HG03060 (cell line): ENCODE measurements around the gene PHACTR3.

ENCODE experiments used
- ATAC-seq: cut with Tn5 transposase; IDR thresholded peaks from one replicate; pipeline ENCODE4 v1.9.1; 2021; ENCODE audit warnings: low read depth, moderate number of reproducible peaks; ENCODE audit not compliant: unreplicated experiment

The PHACTR3 gene

DNA sequence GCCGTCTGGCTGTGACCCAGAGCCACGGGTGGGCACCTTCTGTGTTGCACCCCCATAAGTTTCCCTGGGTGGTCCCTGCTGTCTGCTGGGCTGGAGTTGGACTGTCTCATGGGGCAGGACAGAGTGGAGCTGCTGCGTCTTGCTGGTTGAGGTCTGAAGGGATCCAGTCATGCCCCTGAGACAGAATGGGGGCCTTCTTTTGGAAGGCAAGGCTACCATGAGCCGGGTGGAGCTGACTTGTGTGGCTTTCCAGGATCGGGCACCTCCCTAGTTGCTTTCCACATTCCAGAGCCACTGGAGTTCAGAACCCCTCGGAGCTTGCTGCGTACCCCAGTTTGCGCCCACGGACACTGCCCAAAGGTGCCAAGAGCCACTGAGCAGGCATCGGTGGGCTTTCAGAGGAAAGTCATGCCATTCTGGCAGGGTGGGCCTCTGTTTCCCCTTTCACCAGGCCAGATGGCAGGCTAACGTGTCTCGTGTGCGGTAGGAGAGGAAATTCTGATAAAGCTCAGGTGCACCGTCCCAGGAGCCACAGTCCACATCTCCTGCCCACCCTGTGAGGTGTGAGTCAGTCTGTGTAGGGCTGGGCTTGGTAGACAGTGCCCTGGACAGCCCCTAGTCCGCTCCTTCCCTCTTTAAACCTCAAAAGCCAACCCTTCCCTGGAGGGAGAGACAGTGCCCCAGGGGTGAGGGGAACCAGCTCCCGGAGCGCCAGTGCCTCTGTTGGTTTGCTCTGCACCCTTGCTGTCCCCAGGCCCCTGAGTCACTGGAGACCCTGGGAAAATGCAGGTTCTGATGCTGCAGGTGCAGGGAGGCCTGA lies 203.8 kb downstream of the PHACTR3 start:
- ATAC-seq: no peak

DNA sequence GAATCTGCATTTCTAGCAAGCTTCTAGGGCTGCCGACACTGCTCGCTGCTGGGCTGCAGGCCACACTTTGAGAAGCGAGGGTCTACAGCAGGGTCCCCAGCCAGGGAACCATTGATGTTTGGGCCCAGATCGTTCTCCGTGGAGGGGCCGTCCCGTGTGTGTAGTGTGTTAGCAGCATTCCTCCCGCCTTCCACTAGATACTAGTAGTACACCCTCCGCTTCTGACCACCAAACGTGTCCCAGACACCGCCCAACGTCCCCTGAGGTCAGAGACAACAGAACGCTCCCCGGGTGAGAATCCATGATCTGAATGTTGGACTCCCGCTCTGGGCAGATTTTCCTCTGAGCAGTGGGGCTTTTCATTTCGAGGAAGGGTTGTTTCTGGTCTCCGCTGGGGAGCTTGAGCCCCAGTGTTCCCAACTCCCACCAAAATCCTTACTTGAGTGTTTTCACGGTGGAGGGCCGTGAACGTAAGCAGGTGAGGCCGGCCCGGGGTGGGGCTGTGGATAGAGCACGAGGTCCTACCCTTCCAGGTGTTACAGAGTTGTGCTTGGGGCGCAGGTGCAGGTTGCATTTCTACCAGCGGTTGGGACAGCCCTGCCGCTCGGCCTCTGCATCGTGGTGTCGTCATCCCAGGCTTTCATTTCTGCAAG lies 204.5 kb downstream of the PHACTR3 start:
- ATAC-seq: no peak

DNA sequence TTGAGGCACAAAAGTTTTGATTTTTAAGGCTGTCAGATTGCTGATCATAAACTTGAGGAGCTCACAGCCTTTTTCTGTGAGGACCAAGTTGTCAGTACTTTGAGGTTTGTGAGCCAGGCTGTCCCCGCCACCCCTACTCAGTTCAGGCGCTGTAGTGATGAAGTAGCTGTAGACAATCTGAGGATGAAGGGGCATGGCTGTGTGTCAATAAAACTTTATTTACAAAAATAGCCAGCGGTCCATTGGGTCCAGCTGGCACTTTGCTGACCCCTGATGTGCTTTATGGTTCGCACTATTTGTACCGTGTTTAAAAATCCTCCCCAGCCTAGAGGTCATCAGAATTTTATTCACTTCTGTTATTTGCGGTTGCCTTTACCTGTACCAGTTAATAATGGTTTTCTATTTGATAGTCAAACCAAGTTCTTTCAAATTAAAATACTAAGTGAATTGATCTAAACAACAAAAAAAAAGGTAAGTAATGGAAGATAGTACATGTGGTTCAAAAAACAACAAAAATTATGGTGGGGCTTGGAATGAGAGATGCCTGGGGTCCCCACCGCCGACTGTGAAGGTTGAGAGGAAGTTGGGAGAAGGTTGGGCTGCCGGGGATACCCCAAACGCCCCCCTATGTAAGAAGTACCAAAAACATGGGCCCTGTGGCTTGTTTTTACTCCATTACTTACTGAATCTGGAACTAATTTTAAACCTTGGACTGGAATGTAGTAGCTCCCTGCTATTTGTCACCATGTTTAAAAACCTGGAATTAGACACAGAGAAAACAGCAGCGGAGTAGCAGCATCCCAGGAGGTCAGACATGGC lies 205.5 kb downstream of the PHACTR3 start:
- ATAC-seq: no peak

DNA sequence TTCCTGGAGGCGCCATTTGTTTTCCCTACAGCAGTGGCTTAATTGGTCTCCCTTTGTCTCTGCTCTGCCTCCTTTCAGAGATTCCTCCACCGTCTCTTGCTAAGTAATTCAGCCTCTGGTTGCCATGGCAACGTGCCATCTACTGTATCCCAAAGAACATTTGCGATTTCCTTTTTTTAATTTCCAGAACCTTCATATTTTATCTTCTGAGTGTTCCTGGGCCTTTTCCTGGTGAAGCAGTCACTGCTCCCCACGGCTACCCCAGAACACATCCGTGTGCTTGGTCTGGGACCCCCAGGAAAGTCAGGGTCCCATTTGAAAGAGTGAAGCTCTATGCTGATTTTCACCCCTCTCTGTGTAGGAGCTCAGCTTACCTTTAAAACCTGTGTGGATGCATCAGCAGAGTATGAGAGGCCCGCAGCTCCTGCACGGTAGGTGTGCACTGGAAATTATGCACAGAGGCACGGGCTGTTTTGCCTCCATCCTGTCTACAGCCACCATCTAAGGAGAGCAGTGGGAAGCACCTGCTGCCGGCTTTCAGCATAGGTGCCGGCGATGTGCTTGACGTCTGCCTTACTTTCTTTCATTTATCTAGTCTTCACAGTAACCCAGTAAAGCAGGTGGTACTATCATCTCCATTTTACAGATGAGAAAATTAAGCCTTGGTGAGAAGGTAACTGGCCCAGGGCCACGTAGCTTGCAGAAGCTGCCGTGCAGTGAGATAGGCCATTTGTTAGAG lies 206.3 kb downstream of the PHACTR3 start:
- no peak for ATAC-seq

DNA sequence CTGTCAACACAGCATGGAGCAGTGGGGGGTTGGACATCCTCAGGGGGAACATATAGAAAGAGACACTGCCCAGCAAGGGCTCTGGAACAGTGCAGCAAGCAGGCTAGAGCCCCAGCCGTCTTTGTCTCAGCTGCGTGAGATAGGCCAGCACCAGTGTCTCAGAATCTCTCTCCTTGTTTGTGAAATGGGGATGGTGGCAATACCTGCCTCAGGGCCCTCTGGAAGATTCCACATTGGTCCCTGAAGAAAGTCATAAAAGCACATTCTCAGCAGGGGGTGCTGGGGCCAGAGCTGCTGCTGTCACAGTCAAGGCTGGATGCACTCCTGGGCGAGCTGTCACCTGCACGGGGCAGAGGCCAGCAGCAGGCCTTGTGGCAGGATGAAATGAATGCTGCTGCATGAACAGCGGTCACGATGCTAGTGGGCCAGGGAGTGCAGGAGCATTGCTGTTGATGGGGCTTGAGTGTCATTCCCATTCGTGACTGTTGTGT lies 207.4 kb downstream of the PHACTR3 start:
- ATAC-seq: no peak

DNA sequence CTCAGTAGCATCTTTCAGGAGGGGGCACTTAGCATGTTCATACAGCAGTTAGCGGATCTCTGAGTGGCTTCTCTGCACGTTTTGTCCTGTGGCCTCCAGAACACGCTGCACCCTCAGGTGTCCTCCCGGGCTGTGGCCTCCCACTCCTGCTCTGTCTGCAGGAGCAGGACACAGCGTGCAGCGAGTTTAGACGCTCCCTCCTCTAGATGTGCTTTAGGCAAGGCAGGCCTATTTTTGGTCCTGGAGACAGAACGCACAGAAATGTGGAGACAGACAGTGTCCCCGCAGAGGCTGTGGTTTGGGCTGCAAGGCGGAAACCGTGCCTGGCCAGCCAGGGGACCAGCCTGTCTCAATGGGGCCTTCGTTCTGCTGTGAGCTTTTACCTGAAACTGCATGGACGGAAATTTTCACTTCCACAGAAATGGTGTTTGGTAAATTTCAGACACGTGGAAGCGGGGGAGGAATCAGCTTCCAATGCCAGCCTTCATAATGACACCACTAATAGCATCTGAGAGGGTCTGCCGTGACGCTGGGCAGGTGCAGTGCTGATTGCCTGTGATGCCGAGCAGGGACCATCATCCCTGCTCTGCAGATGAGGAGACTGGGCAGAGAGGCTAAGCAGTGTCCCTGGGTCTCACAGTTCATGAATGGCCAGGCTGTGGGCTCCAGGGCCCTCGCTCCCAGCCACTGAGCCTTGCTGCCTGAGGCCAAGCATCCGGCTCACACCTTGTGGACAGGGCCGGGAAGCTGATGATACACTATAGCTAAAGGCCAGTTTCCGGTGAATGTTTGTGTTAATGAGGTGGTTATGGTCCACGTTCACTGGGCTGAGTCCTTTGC lies 208.2 kb downstream of the PHACTR3 start:
- no peak for ATAC-seq

DNA sequence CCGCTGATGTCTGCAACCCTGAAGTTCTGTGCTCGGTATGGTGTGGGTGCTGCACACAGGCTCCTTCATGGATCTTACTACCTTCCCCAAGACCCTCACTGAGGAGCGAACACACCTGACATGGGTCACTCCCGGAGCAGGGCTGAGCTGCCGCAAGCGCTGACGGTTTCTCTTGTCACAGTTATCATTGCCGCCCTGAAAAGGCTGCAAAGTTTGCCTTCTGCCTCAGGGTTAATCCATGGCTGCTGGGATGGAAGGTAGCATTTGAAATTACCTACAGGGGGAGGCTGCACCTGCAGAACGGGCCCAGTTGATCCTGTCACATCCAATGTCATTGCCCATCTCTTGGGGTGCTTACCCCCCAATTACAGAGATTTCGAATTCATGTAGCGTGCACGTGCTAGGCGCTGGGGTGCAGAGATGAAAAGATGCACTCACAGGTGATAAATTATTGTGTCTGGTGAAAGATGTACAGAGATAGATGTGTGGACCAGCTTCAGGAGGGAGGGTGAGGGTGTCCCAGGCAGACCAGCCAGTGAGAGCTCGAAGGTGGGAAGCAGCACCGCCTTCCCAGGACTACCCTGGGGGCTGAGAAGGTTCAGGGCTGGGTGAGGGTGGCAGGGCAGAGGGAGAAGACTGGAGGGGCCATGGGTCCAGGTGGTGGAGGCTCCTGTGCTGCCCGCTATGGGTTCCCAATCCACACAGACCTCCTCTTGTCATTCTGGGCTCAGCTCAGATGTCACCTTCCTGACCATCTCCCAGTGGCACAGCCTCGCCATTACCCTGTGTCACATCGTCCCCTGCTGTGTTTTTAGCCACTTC lies 209.0 kb downstream of the PHACTR3 start:
- ATAC-seq: no peak

DNA sequence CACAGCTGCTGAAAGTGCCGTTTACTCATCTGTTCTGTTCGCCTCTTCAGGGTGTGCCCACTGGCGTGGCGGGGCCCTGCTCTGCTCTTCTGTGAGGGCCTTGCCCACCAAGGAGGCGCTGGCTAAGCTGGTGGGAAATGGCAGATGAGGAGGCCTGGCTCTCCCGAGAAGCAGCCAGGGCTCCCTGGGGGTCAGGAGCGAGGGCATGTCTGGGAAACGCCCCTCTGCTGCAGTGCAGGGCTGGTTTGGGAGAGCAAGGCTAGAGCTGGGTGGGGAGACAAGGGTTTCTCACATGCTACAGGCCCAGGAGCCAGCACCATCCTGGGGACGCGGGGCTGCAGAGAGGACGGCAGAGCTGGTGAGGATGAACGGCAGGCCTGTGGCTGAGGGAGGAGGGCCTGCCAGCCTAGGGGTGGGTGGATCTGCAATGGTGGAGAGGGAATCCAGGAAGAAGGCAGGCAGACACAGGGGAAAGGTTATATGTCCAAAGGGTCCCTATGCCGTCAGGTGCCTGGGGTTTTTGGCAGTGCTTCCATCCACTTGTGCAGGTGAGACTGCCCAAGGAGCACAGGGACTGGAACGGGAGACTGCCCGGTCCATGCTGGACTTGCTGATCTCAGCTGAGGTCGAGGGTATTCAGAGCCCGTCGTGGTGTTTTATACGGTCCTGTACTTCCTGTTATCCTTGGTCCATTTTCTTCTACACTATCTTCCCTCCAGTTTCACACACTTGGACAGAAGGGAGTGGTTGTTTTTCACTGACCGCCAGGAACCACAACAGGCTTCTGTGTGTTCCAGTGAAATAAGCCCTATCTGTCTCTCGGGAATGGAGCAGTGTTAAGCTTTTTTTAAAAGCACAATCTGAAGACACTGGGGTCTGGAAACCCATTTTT lies 209.9 kb downstream of the PHACTR3 start:
- no peak for ATAC-seq

DNA sequence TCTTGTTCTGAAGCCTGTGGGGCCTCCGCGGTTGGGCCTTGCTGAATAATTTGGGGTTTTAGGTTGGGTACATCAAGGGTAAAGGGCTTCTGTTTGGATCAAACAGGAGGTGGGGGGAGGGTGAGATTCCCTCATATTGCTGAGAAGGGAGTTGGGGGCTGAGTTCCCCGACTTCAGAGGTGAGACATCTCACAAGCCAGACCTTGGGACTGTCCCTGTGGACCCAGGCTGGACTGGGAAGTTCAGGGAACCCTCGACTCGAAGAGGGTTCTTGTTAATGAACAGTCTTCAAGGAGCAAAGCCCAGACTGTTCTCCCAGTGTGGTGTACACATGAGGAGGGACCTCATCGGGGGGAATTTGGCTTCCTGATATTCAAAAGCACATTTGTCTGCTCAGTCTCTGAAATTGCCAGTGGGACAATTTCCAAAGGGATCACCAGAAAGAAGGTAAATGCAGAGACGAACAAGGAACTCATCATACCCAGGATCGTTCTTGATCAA lies 210.6 kb downstream of the PHACTR3 start:
- no peak for ATAC-seq

DNA sequence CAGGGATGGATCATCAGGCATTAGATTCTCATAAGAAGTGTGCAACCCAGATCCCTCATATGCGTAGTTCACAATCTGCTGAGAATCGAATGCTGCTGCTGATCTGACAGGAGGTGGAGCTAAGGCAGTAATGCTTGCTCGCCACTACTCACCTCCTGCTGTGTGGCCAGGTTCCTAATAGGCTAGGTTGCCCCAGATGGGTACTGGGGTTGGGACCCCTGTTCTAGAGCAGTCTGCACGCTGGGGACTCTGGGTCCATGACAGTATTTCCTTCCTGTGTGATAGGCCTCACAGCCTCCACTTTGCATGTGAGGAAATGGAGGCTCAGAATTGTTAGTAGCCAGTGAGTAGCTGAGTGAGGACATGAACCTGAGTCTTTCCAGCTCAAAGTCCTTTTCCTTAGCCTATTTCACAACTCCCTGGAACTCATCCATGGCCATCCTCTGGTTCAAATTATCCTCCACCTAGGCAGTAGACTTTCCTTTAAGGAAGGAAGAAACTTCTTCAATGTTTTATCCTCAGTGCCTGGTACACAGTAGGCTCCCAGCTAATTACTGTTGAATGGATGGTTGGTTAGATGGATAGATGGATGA lies 211.9 kb downstream of the PHACTR3 start:
- ATAC-seq: no peak

DNA sequence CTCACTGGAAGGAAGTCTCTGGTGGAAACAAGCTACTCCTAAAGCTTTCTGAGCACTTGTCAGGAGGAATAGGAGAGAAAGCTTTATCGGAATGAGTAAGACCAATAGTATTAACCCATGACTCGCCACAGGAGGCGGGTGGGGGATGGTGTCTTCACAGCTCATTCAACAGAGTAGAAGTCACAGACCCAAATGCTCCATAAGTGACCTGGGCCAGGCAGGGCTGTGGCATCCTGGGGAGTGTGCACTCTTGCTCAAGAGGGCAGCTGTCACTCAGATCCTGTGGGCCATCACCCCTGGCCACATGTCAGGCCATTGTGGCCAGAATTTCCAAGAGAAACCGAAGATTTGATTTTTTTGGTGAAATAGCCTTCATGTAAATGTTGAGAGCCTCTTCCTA lies 213.1 kb downstream of the PHACTR3 start:
- ATAC-seq: no peak

DNA sequence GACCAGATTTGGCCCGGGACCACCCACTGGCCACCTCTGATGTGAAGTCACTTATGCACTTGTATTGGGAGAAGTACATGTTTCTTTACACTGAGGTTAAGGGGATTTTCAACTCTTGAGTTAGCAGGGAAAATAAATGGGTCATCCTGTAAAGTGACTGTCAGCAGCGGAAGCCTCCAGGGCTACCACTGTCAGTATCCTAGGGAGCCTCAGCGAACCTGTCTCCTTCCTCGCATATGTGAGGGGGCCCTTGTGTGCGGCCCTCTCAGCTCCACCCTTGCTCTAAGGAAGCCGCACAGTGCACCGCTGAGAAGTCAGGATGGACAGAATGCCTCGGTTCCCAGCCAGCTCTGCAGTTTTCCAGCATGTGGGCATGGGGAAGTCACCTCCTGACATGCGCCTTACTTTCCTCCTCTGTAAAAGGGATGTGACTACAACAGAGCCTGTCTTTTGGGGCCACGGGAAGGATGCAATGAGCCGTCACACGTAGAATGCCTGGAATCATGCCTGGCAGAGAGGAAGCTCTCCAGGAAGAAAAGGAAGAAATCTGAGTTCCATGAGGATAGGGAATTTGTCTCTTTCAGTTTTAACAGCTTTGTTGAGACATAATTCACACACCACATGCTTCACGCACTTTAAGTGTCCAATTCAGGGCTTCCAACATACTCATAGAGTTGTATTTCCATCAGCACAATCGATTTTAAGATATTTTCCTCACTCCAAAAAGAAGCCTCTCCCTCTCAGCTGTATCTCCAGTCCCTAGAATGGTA lies 213.7 kb downstream of the PHACTR3 start:
- no peak for ATAC-seq

DNA sequence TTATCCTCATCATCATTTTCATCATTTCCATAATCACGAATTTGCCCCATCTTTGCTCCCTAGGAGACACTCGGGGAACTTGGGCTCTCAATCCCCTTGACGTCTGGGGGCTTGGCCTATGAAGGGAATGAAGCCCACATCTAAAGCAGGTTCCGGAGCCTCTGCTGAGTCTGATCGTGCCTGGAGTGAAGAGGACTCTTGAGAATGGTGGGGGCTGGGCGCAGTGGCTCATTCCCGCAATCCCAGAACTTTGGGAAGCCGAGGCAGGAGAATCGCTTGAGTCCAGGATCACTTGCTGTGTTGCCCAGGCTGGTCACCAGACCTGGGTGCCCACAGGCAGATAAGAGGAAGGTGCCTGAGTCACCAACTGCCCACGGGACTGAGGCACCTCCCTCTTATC lies 214.6 kb downstream of the PHACTR3 start:
- no peak for ATAC-seq

DNA sequence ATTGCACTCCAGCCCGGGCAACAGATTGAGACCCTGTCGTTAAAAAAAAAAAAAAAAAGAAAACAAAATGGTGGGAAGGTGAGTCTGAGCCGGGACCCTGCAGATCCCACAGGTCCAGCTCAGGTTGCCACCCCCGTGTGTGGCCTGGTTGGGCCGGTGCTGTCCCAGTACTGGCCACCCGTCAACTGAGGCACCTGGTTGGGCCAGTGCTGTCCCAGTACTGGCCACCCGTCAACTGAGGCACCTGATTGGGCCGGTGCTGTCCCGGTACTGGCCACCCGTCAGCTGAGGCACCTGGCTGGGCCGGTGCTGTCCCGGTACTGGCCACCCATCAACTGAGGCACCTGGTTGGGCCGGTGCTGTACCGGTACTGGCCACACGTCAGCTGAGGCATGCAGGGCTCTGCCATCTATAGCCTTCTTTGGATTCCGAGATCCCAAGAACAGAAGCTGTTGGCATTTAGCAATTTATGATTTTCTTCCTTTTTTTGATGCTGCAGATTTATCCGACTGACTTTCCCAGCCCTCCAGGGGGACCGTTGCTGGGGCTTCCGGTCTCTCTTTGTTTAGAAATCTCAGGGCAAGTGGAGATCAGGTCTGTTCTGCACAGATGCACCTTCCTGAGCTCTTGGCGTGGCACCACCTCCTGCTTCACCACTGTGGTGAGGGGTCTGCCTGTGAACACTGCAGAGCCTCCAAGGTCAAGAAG lies 215.3 kb downstream of the PHACTR3 start:
- ATAC-seq: no peak

DNA sequence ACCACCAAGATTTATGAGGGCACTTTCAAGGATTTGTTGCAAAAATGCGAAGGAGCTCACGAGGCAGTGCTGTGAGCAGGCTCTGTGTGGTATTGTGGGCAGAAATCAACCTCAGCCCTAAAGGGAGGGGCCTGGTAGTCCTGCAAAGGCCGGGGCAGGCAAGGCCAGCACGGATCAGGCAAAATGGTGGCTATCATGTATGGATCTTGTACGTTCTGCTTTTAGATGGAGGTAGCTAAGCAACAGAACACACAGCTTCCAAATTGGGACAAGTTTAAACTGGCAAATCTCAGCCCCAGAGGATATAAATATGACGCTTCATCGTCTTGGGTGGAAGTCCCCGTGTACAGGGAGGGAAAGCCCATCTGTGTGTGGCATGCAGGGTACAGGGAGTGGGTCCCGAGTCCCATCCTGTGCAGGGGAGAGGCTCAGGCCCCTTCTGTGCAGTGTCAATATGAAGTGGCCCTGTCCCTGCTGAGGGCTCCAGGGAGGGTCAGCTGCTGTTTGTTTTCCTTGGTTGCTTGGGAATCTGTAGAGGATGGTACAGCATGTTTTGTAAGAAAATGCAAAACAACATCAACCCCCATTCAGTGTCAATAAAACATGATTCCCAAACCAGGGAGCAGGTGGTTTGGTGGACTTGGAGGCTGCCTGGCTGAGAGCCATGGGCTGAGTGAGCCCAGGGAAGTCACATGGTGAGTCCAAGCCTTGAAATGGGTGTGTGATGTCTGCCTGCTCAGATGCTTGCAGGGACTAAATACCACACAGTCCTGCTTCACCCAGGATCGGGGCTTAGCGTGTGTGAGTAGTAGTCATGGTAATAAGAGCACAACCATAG lies 216.1 kb downstream of the PHACTR3 start:
- ATAC-seq: no peak
